Activated B cell treated with CpG ODN at 0.5 μM for 24 hours (primary cell): ENCODE data around the gene PLAGL1. TPM values are rescaled to one million over a fixed set of nuclear protein-coding genes. Genes with fewer than 3 reads are reported as not detected.

Experiments
- ATAC-seq: fragments of 200-7000 bp; cut with Tn5 transposase; one replicate; pipeline ENCODE4 v1.10.0; 2021; ENCODE audit warnings: low read depth, mild to moderate bottlenecking, moderate library complexity
- CTCF ChIA-PET: fragments of 350-600 bp; sonication (Branson Sonifier 250); formaldehyde crosslinking; loops from one replicate; lab custom pipeline; 2021; ENCODE audit warnings: antibody characterized with exemption; lab: Charles Lee
- POLR2A ChIA-PET: fragments of 350-600 bp; sonication (Branson Sonifier 250); formaldehyde crosslinking; loops from one replicate; lab custom pipeline; 2021; ENCODE audit warnings: antibody characterized with exemption; lab: Charles Lee
- DNase-seq: peaks from one replicate; pipeline ENCODE4 v3.0.0; 2022
- H3K27ac Mint-ChIP-seq: one replicate; pipeline ENCODE4 v1.8.0; 2020; ENCODE audit warnings: mixed read lengths
- H3K27me3 Mint-ChIP-seq: one replicate; pipeline ENCODE4 v1.8.0; 2021; ENCODE audit warnings: mixed read lengths
- H3K36me3 Mint-ChIP-seq: one replicate; pipeline ENCODE4 v1.8.0; 2021; ENCODE audit warnings: low read depth, mixed read lengths
- H3K4me1 Mint-ChIP-seq: one replicate; pipeline ENCODE4 v1.8.0; 2021; ENCODE audit warnings: mixed read lengths
- H3K4me3 Mint-ChIP-seq: one replicate; pipeline ENCODE4 v1.8.0; 2020; ENCODE audit warnings: mild to moderate bottlenecking, mixed read lengths
- H3K9me3 Mint-ChIP-seq: one replicate; pipeline ENCODE4 v1.8.0; 2020; ENCODE audit warnings: mixed read lengths
- CTCF ChIP-seq: fragments of 200-600 bp; IDR thresholded peaks from one replicate; pipeline ENCODE4 v1.8.0; 2022; ENCODE audit warnings: antibody characterized with exemption, mild to moderate bottlenecking
- intact Hi-C: fragments of 100-400 bp; cut with micrococcal nuclease; formaldehyde crosslinking; loops from one replicate; pipeline ENCODE4 v1.15.1; 2024
- total RNA-seq: library from RNA; stranded (reverse); gene quantifications from 2 replicates; pipeline ENCODE4 v1.2.3, GENCODE V29; 2022

The PLAGL1 gene
- total RNA-seq, 1 donor from 2014 or later, result 33.5 TPM

GRCh38 chr6:143959927-143960326, 48.1 kb downstream of the PLAGL1 start:
- DNase-seq (no peak), ATAC-seq (no peak)
- Mint-ChIP-seq H3K9me3 (no peaks in the 10 kb centered on the region), H3K27ac (no peak overlapping the region), H3K27me3 (no peaks in the 10 kb centered on the region), H3K4me1 (no peaks in the 10 kb centered on the region), H3K4me3 (no peak overlapping the region), H3K36me3 (peaks cover 3% of the 10 kb centered on the region)
- intact Hi-C loops, result no loop called here
- POLR2A ChIA-PET, result no interaction called here
- TF ChIP-seq CTCF, result no peak
- CTCF ChIA-PET, result no interaction called here

- no peak for TF ChIP-seq CTCF
- no peak for ATAC-seq
- H3K27ac Mint-ChIP-seq, result no peak overlapping the region
- H3K9me3 Mint-ChIP-seq, result no peaks in the 10 kb centered on the region
- H3K4me1 Mint-ChIP-seq, result no peaks in the 10 kb centered on the region
- no peak for DNase-seq
- ChIA-PET POLR2A (interaction anchor here (0.8 kb wide), 1 partner anchor 310 kb away, joined by 3 read pairs; no protein-coding TSS in a partner anchor), CTCF (no interaction called here)
- H3K36me3 Mint-ChIP-seq, result no peaks in the 10 kb centered on the region
- H3K27me3 Mint-ChIP-seq, result no peaks in the 10 kb centered on the region
- intact Hi-C loops, result no loop called here
- no peak overlapping the region for H3K4me3 Mint-ChIP-seq
Observed at GRCh38 chr6:143958839-143959399, 49.1 kb downstream of the PLAGL1 start.

GRCh38 chr6:143957679-143958274, 50.3 kb downstream of the PLAGL1 start:
- Mint-ChIP-seq H3K36me3 (no peaks in the 10 kb centered on the region), H3K9me3 (no peaks in the 10 kb centered on the region), H3K4me1 (no peaks in the 10 kb centered on the region), H3K4me3 (no peak overlapping the region), H3K27me3 (no peaks in the 10 kb centered on the region), H3K27ac (no peak overlapping the region)
- DNase-seq (no peak), ATAC-seq (no peak)
- CTCF ChIA-PET, result no interaction called here
- POLR2A ChIA-PET, result no interaction called here
- intact Hi-C loops, result no loop called here
- TF ChIP-seq CTCF, result no peak

- ATAC-seq (no peak), DNase-seq (no peak)
- TF ChIP-seq CTCF, result no peak
- Mint-ChIP-seq H3K4me1 (no peaks in the 10 kb centered on the region), H3K9me3 (no peaks in the 10 kb centered on the region), H3K36me3 (no peaks in the 10 kb centered on the region), H3K4me3 (no peak overlapping the region), H3K27me3 (no peaks in the 10 kb centered on the region), H3K27ac (no peak overlapping the region)
- ChIA-PET CTCF (no interaction called here), POLR2A (no interaction called here)
- intact Hi-C loops, result no loop called here
Observed at GRCh38 chr6:143955971-143956370, 52.1 kb downstream of the PLAGL1 start.

- Mint-ChIP-seq H3K27me3 (no peaks in the 10 kb centered on the region), H3K27ac (no peak overlapping the region), H3K4me1 (no peaks in the 10 kb centered on the region), H3K4me3 (no peak overlapping the region), H3K36me3 (peaks cover 2% of the 10 kb centered on the region), H3K9me3 (no peaks in the 10 kb centered on the region)
- no peak for TF ChIP-seq CTCF
- ATAC-seq (no peak), DNase-seq (no peak)
- ChIA-PET POLR2A (no interaction called here), CTCF (interaction anchor here (2.6 kb wide), 1 partner anchor 15 kb away, joined by 10 read pairs; no protein-coding TSS in a partner anchor)
- intact Hi-C loops, result no loop called here
Observed at GRCh38 chr6:143953922-143954321, 54.1 kb downstream of the PLAGL1 start.
